Measurements from ENCODE around the gene ZNF280A.

The ZNF280A gene, protein sequence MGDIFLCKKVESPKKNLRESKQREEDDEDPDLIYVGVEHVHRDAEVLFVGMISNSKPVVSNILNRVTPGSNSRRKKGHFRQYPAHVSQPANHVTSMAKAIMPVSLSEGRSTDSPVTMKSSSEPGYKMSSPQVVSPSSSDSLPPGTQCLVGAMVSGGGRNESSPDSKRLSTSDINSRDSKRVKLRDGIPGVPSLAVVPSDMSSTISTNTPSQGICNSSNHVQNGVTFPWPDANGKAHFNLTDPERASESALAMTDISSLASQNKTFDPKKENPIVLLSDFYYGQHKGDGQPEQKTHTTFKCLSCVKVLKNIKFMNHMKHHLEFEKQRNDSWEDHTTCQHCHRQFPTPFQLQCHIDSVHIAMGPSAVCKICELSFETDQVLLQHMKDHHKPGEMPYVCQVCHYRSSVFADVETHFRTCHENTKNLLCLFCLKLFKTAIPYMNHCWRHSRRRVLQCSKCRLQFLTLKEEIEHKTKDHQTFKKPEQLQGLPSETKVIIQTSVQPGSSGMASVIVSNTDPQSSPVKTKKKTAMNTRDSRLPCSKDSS

DNA sequence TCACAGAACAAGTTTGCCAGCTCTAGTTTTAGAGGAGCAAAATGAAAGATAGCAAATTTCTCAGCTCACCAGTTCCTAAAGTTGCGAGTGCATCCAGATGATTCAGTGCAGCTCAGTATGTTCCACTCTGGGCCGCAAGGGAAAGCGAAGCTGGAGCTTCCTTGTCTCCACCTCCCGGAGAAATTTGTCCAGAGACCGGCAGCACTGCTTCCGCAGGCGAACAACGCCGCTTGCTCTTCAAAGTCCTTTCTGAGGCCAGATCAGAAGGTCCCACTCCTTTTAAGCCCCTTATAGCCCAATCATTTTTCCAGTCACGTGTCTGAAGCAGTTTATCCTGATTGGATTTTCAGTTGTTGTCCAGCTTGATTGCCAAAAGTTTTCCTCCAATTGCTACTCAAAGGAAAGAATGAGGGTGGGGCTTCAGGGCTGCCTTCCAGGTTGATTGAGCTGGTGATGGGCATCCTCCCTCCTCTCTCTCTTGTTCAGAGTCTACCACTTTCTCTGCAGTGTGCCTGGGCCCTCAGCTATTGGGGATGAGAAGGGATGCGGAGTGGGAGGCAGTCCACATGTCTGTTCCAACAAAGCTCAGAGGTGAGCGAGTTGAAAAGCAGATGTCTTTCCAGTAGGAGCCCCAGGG lies at the start of gene ZNF280A:
Gene ZNF280A (minus strand): TSS at position 251 of the 637 bp plus-strand sequence. CDS start 4,640 bp downstream, outside the sequence.
- DNase-seq (ENCODE audit: low read depth in 2 of 3, low spot score in 2 of 3) = no peak

DNA sequence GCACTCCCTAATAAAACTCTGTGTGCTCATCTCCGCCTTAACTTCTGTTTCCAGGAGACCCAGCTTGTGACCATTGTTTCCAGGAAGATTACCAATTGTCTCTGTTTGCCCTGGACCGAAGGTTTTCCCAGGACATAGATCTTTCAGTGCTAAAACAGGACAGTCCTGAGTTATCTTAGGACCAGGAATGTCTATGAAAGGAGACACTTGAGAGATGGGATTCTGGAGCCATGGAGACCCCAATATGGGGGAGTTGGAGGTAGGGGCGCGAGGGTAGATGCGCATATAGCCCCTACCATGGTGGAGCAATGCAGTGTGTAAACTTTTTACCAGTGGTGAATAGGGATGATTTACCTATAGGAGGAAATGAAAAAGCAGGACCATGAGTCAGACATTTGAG lies 49.1 kb upstream of the ZNF280A start:
- no peak for DNase-seq (ENCODE audit: low read depth in 2 of 3, low spot score in 2 of 3)

DNA sequence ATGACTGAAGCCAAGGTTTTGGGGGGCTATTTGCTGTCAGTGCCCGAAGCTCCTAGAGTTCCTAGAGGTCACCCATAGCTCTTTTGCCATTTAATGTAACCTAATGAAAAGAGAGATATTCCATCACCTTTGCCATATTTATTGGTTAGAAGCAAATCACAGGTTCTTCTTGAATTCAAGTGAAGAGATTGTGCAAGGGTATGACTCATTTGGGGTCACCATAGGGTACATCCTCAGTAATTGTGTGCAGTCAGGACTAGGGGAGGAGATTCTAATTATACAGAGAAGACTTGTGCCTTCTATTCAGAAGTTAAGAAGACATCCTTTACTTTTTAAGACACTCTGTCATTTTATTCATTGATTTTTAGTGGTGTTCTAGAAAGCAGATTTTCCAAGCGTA lies 45.9 kb upstream of the ZNF280A start:
- no peak for DNase-seq (ENCODE audit: low read depth in 2 of 3, low spot score in 2 of 3)

DNA sequence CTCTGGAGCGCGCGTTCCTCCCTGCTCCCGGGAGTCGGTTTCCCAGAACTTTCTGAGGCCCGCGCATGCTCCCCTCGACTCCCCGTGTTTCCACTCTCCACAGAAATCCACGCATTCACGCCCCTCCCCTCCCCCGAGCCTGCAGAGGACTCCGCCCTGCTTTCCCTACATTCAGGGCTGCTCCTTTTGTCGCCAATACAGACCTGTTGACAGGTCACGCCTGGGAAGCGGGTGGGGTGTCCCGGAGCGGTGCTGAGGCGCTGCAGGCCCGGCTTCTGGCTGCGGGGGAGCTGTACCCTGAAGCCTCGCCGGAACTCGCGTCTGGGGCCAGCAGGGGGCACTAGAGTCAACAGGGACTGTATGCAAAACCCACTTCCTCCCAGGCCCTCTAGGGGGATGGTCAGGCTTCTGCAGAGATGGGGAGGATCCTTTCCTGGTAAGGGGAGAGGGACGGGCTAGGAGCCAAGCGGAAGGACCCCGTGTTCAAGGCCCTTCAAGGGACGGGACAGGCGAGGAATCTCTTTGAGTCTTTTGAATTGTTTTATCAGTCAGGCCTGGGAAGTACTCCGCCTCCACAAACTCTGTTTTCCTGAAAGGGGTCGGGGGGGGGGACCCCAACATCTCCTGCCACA lies 39.0 kb upstream of the ZNF280A start, which contains the start of gene PRAME:
Gene PRAME (minus strand): TSS at position 294 of the 632 bp plus-strand sequence. CDS start 2,433 bp downstream, outside the sequence.
- DNase-seq (ENCODE audit: low read depth in 2 of 3, low spot score in 2 of 3) = peak; percentile 63 to 84 (median 75)

DNA sequence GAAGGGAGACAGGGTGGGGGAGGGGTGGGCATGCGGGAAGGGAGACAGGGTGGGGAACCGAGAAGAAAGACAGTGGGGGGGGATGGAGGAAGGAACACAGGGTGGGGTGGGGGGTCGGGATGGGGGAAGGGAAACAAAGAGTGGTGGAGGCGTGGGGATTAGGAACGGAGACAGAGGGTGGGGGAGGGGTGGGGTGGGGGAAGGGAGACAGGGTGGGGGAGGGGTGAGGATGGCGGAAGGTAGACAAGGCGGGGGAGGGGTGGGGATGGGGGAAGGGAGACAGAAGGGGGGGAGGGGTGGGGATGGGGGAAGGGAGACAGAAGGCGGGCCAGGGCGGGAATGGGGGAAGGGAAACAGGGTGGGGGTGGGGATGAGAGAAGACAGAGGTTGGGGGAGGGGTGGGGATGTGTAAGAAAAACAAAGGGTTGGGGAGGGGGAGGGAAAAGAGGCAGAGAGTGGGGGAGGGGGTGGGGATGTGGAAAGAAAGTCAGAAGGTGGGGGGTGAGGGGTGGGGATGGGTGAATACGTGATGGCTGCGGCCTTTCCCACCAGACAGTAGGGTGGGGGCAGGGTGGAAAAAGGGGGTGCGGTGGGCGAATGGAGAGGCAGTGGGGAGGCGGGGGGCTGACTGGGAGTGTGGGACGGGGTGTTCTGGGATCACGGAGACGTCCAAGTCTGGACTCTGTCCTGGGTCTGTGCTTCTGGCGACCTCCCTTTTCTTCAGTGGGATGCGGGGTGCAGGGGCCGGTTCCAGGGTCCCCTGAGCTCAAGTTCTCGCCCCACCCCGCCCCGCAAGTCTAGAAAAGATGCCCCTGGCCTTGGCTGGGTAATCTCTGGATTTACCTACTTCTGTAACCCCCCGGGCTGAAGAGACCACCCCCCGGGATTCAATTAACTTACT lies 38.3 kb upstream of the ZNF280A start:
- no peak for DNase-seq (ENCODE audit: low read depth in 2 of 3, low spot score in 2 of 3)

DNA sequence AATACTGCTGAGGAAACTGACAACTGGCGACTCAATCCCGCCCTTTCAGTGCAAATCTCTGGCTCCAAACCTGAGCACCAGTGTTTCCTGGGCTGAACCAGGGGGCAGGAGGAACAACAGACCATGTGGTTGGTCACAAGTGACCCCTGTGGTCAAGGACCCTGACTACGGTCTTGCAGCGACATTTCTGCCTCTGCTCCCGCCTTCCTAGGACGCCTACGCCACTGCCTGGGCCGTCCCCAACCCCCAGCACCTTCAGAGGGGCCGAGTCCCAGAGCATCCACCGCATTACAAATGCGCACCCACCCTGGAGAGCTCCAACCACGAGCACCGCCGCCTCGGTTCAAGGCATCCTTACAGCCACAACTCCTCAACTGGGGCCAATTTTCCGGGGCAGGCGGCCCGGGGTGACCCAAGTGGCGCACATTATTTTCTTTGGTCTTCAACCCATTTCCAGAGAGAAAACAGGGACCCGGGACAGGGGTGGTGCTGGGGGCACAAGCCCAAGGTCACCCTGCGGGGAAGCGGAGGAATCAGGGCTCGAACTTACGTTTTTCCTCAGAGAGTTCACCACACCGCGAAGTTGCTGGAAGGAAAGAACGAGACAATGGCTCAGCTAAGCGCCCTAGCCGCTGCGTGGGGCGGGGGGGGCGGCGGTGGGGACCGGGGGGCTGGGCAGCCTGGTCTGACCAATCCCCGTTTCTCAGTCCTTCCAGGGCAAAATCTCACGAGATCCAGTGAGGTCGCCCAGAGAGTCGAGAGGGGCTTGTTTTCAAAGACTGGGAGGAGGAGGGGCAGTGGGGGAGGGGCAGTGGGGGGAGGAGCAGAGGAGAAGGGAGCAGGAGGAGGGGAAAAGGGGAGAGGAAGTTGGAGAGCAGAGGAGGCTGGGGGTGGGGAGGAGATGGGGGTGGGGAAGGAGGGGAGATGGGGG lies 37.2 kb upstream of the ZNF280A start:
- DNase-seq (ENCODE audit: low read depth in 2 of 3, low spot score in 2 of 3) = no peak

DNA sequence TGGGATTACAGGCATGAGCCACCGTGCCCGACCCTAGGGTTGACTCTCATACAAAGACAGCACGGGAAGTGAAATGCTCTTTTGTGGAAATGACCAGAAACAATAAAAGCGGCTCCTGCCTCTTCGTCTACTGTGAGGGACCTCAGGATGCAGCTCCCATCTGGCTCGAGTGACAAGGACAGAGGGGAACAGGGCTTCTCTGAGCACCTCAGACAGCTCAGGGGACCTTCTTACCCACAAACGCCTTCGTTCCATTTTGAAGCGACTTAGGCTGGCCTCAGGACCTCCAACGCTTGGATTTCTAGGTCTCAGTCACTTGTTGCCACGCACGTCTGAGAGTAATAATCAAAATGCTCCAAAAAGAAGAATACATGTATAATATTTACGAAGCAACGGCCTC lies 36.5 kb upstream of the ZNF280A start:
- no peak for DNase-seq (ENCODE audit: low read depth in 2 of 3, low spot score in 2 of 3)

DNA sequence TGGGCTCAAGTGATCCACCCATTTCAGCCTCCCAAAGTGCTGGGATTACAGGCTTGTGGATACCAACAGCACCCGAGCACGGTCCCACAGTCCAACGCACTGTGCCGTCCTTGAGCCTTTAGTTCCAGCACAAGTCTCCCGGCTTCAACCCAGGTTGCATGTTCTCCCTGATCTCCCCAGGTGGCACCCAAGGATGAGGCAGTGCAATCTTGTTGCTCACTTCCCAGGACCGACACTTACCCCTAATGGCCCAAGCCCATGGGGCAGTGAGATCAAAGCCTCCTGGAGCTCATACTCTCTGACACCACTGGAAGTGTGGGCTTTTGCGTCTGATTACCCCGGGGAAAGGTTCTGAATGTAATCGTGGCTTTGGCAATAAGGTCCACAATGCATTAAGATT lies 35.5 kb upstream of the ZNF280A start:
- DNase-seq (ENCODE audit: low read depth in 2 of 3, low spot score in 2 of 3) = no peak

DNA sequence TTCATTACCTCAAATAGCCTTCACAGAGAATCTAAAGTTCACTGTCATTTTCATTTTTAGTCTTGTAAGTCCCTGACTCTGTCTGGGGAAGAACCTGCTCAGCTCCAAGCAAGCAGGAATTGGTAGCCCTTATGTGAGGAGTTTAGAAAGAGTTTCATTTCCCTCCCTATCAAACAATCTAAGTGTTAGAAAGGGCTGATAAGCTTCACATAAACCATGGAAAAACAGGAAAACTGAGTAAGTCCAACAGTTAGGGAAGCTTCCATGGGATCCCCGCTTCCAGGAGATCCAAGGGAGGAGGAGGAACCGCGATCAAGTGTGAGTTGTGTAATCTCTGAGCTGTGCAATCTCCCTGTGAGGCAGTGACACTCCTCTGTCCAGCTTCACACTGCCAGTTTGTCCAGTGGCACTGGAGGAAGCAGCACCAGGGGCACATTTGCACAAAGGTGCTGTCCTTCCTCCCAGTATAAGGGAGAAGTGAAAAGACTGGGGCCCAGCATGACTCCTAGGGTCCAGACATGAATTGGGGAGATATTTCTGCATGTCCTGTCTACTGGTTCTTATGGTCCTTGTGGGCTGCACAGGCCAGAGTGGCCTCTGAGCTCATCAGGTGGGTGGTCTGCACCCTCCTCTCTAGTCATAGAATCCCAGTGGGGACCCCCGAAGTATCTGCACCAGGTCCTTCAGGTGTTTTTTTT lies 34.7 kb upstream of the ZNF280A start:
- no peak for DNase-seq (ENCODE audit: low read depth in 2 of 3, low spot score in 2 of 3)

DNA sequence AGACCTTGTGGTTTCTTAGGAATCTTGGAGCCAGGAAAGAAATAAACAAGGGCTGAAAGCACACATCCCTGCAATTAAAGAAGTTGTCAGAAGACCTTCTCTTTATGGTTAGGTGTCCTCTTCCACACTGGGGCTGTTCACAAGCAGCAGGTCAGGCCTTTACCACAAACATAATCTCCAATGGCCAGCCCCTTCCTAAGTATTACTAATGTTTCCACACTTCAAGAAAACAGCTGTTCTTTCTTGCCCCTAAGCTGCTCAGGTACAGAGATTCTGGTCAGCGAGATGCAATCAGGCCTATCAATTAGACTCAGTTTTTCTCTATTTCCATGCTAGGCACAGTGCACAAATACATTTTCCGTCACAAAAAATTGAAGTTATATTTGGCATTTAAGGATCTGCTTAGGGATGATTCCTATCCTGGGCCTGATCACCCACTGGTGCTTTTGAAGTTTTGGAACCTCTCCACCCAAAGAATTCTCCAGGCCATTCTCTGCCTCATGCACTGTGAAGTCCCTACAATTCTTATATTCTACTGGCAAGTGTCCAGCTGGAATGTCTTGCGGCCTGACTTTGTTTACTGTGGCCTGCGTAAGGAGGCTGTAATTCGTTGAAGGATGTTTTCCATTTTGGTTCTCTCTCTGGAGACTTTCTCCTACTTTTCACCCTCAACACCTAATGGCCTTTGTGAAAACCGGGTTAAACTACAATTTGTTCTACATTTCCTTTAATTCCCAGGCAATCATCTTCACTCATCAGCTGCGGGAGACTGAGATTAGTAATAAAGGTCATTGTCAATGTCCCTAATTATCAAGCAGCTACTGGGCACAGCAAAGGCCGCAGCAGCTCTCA lies 33.9 kb upstream of the ZNF280A start:
- DNase-seq (ENCODE audit: low read depth in 2 of 3, low spot score in 2 of 3) = no peak

DNA sequence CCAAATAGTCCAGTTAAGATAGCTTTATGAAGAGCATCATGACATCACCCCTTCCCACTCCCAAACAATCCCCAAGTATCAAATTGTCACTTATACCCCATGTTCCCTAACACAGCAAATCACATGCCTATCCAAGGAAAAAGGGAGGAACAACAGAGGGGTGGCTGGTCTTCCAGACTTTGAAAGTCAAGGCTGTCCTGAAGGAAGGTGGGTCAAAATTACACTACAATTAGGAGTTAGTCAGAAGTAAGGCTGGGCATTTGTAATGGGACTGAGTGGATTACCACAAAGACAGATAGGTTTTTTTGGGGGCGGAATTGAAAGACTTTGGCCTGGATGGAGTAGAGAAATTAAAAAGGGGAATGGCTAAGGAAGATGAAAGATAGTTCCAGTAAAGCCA lies 33.1 kb upstream of the ZNF280A start:
- no peak for DNase-seq (ENCODE audit: low read depth in 2 of 3, low spot score in 2 of 3)

DNA sequence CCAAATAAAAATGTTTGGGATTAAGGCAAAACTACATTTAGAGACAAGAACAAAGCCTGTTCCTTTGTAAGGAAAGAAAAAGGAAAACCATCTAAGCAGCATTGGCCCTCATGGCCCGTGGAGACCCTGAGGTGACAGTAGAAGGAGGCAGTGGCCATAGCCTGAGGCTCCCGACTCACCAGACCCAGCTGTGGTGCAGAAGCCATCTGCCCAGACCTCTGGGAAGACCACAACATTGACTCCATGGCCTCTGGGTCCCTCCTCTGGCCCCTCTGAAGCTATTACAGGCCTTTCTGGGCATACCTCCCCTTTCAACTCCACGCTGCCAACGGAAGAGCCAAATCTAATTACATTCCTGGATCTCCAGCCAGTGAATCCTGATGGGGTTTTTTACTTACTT lies 32.6 kb upstream of the ZNF280A start:
- no peak for DNase-seq (ENCODE audit: low read depth in 2 of 3, low spot score in 2 of 3)

DNA sequence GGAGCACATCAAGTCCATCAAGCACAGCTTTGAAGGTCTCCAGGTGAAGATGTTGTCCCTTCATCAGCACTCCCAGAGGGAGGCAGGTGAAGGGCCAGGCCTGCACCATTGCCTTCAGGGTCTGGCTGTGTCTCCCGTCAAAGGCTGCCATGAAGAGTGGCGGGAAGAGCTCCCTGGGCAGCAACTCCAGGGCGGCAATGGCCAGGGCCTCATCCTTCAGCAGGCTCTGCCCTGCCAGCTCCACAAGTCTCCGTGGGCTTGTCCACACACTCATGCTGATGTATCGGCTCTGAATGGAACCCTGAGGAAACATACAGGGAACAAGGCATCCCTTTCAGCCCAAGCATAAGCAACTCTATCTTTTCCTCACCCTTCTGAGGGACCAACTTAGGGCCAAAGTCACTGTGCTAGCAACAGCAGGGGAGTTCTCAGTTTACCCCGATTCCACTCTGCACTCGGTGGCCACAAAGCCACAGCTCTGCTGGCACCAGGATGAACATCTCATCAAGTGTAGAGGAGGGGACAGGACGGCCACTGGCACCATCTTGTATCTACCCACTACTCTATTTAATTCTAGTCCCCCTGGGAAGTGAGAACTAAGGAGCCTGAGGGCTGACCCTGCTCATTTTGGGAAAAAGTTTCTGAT lies 30.8 kb upstream of the ZNF280A start:
- no peak for DNase-seq (ENCODE audit: low read depth in 2 of 3, low spot score in 2 of 3)

DNA sequence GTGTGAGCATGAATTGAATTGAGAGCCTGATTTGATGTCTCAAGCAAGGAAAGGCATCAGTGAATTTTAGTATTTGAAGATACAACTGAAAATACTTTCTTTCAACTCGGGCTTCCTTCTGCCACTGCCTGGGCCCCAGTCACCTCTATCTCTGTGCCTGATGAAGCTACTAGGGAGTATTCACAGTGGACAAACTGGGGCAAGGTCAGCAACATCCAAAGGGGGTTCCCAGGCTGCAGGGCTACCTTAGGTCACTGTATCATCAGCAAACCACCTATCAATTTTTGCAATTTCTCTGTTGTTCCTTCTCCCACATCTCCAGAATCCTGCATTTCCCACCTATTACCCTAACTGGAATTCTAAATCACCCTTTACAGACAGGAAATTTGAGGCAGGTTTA lies 28.8 kb upstream of the ZNF280A start:
- no peak for DNase-seq (ENCODE audit: low read depth in 2 of 3, low spot score in 2 of 3)

DNA sequence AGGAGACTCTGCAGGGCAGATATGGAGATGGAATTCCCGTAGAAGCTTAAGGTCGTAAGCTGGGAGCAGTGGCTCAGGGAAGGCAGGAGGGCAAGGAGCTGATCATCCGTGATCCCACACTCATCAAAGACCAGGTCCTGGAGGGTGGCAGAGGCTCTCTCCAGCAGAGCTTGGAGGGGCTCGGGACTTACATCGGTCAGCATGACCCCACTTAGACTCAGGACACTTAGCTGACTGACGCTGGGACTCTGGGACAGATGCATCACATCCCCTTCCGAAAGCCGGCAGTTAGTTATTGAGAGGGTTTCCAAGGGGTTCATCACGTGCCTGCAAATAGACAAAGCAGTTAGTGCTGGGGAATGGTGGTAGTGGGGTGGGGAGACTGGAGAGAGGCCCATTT lies 28.2 kb upstream of the ZNF280A start:
- DNase-seq (ENCODE audit: low read depth in 2 of 3, low spot score in 2 of 3) = no peak

DNA sequence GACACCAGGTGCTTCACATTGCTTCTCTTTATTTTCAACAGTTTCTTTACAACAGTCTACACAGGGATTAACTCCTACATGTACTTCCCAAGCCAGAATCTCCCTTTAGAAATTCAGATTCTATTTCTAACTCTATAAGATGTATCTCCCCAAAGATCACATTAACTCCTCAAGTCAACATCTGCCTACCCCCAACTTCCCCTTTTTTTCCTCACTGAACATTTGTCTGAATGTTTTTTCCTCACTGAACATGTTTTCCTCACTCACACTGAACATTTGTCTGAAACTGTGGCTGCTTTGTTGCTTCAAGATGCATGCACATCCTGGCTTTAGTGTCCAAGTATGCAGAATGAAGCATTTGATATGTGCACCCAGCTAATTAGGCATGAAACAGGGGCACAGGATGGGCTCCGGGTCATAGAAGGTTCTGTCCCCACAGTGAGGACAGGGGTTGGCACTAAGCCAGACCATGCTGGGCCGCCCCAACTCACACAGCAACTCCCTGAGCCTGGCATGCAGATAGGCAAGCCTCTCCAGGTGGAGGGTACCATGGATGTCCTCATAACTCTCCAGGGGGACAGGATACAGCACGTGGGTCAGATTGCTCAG lies 27.7 kb upstream of the ZNF280A start:
- no peak for DNase-seq (ENCODE audit: low read depth in 2 of 3, low spot score in 2 of 3)

DNA sequence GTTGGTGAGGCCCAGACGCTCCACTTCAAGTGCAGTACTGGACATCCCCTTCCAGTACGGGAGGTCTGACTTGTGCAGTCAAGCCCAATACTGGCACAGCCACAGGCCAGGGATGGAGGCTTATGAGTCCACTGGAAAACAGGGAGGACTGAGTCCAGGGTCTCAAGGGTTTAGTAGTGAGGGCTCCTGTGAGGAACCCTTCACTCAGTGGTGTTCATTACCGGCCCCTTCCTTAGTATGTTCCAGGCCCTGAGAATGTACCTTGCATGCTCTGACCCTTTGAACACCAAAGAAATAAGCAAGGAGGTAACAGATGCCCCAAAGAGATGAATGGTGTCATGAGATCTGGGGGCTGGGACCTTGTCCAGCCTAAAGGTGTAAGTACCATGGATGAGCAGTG lies 27.2 kb upstream of the ZNF280A start:
- DNase-seq (ENCODE audit: low read depth in 2 of 3, low spot score in 2 of 3) = no peak

Data from activated CD8-positive, alpha-beta memory T cell treated with anti-CD3 and anti-CD28 coated beads for 48 hours (primary cell).